HepG2 (cell line): ENCODE data around the gene SND1. TPM values are rescaled to one million over a fixed set of nuclear protein-coding genes. Genes with fewer than 3 reads are reported as not detected.

Source experiments
- ATAC-seq: fragments of 200-7000 bp; cut with Tn5 transposase; 3 replicates; pipeline ENCODE4 v1.9.1; 2020; ENCODE audit warnings: mild to moderate bottlenecking, moderate library complexity
- BruUV-seq: library from RNA; stranded (reverse); fragments of 400-500 nt; replicated peaks from 2 replicates; lab custom pipeline; 2021; lab: Mats Ljungman, UMichigan
- CTCF ChIA-PET: fragments of 300-600 bp; formaldehyde crosslinking; extraction: SDS; loops from one replicate; lab custom pipeline; 2021; ENCODE audit warnings: low total read pairs, inconsistent platforms, low intra/inter-chr PET ratio; lab: Yijun Ruan, JAX
- POLR2A ChIA-PET: fragments of 350-600 bp; sonication (Branson Sonifier 250); formaldehyde crosslinking; loops from one replicate; lab custom pipeline; 2020; ENCODE audit warnings: antibody characterized with exemption, inconsistent platforms; lab: Yijun Ruan, JAX
- DNase-seq: peaks from one replicate; pipeline ENCODE4 v3.0.0-alpha.2; 2015; ENCODE audit warnings: low spot score
- FAIRE-seq: peaks from 3 replicates; lab custom pipeline; 2011; peaks lifted over from hg19 to GRCh38; lab: Jason Lieb, UNC
- H2AFZ ChIP-seq: one replicate; pipeline ENCODE4 v1.6.1; 2011; ENCODE audit warnings: low read length, inconsistent platforms
- H3K27ac ChIP-seq: fragments of 300-600 bp; 3 replicates; pipeline ENCODE4 v1.8.0; 2011; ENCODE audit warnings: mixed run types, mild to moderate bottlenecking, mixed read lengths, low read length, inconsistent platforms; ENCODE audit not compliant: insufficient read depth; ENCODE audit errors: extremely low read length
- H3K27me3 ChIP-seq, 2 experiments: fragments of 200-600 bp in 1 of 2; 2 replicates in 1 of 2; 3 replicates in 1 of 2; pipeline versions ENCODE4 v1.6.0 to v1.8.0; 2011; ENCODE audit warnings: low read length in 2 of 2, mild to moderate bottlenecking in 2 of 2, moderate library complexity in 2 of 2, inconsistent platforms in 1 of 2; ENCODE audit not compliant: insufficient read depth in 2 of 2, control insufficient read depth in 1 of 2
- H3K36me3 ChIP-seq, 2 experiments: fragments of 200-600 bp in 1 of 2; replicated peaks in 1 of 2; 2 replicates in 1 of 2; 3 replicates in 1 of 2; pipeline versions ENCODE4 v1.5.1 to v1.8.0; 2011; ENCODE audit warnings: low read length in 2 of 2, inconsistent platforms in 1 of 2; ENCODE audit not compliant: insufficient read depth in 2 of 2, control insufficient read depth in 1 of 2
- H3K4me1 ChIP-seq: 2 replicates; pipeline ENCODE4 v1.5.1; 2012; ENCODE audit warnings: low read length, inconsistent platforms; ENCODE audit not compliant: insufficient read depth
- H3K4me2 ChIP-seq: 2 replicates; pipeline ENCODE4 v1.6.0; 2011; ENCODE audit warnings: low read depth, low read length, inconsistent platforms
- H3K4me3 ChIP-seq, 3 experiments: fragments of 200-600 bp in 1 of 3; sonication (generic), shearing (Covaris generic) in 1 of 3; replicated peaks in 1 of 3; 2 replicates each; pipeline ENCODE4 v1.5.1; 2011 to 2016; ENCODE audit warnings: low read length in 3 of 3, inconsistent platforms in 2 of 3, low read depth in 2 of 3, mild to moderate bottlenecking in 2 of 3, control low read depth in 1 of 3, mixed read lengths in 1 of 3; ENCODE audit not compliant: insufficient read depth in 1 of 3
- H3K79me2 ChIP-seq: one replicate; pipeline ENCODE4 v1.6.1; 2011; ENCODE audit warnings: low read length, inconsistent platforms; ENCODE audit not compliant: insufficient read depth
- H3K9ac ChIP-seq: 2 replicates; pipeline ENCODE4 v1.6.0; 2011; ENCODE audit warnings: mild to moderate bottlenecking, low read depth, low read length, inconsistent platforms; ENCODE audit not compliant: insufficient read depth
- H3K9me3 ChIP-seq: 2 replicates; pipeline ENCODE4 v1.5.1; 2012; ENCODE audit warnings: mild to moderate bottlenecking, low read length
- H4K20me1 ChIP-seq: 2 replicates; pipeline ENCODE4 v1.6.0; 2011; ENCODE audit warnings: inconsistent platforms, mild to moderate bottlenecking, low read length, moderate library complexity; ENCODE audit not compliant: insufficient read depth
- GABPA ChIP-seq, 2 experiments: IDR thresholded peaks; 2 replicates each; pipeline ENCODE4 v1.6.1; 2011 to 2016; ENCODE audit warnings: low read depth in 2 of 2, low read length in 1 of 2, missing biosample characterization in 1 of 2, missing genetic modification characterization in 1 of 2
- PPARG ChIP-seq: conservative IDR thresholded peaks from 2 replicates; pipeline ENCODE4 v1.6.1; 2016; ENCODE audit warnings: missing biosample characterization, missing genetic modification reagents
- RNF2 ChIP-seq: fragments of 450-650 bp; conservative IDR thresholded peaks from 2 replicates; pipeline ENCODE4 v1.6.1; 2016; ENCODE audit warnings: low read depth
- TOE1 ChIP-seq: sonication (generic); formaldehyde crosslinking; IDR thresholded peaks from 2 replicates; pipeline ENCODE4 v1.4.0; 2020; ENCODE audit warnings: mild to moderate bottlenecking, missing genetic modification reagents
- U2AF2 ChIP-seq: fragments of 200-400 bp; formaldehyde crosslinking; IDR thresholded peaks from 2 replicates; pipeline ENCODE4 v1.6.1; 2017; ENCODE audit warnings: low read depth, mild to moderate bottlenecking, low read length
- ZNF766 ChIP-seq: sonication (generic); formaldehyde crosslinking; IDR thresholded peaks from 2 replicates; pipeline ENCODE4 v1.5.0; 2020; ENCODE audit warnings: missing genetic modification reagents, borderline replicate concordance
- WGBS: methylation state at CpG from one replicate; pipeline ENCODE4 v1.1.6; 2017; ENCODE audit warnings: low lambda C conversion rate; 5-methylcytosine and 5-hydroxymethylcytosine counted together
- in situ Hi-C: cut with HindIII; loops from 2 replicates; pipeline ENCODE4 v1.10.0; 2017; ENCODE audit warnings: low pct_unique_long_range_greater_than_20kb; ENCODE audit not compliant: extremely low pct_ligation_motif_present
- intact Hi-C: fragments of 100-400 bp; cut with micrococcal nuclease; formaldehyde crosslinking; loops from one replicate; pipeline ENCODE4 v1.10.0; 2022; ENCODE audit not compliant: unreplicated experiment
- polyA plus RNA-seq, 8 experiments: library from polyadenylated mRNA; depleted of rRNA in 3 of 8; stranded (reverse) in 7 of 8; unstranded in 1 of 8; fragments of >200 nt; fragmentation: Illumina TruSeq in 4 of 8; extraction: Trizol in 4 of 8; gene quantifications; 2 replicates each; pipeline versions ENCODE4 v1.2.1 to v1.2.3, GENCODE V29; 2011 to 2016; ENCODE audit warnings: low read depth in 4 of 8, missing spikeins in 1 of 8, mixed read lengths in 1 of 8; ENCODE audit not compliant: insufficient read depth in 1 of 8
- total RNA-seq, 5 experiments: library from RNA; depleted of rRNA; stranded (reverse); fragments of >200 nt; fragmentation: Illumina TruSeq; extraction: Trizol; gene quantifications; 2 replicates each; pipeline ENCODE4 v1.2.3, GENCODE V29; 2016; ENCODE audit warnings: low read depth in 1 of 5
- TF ChIP-seq, protein P1 (sequence below): sonication (generic); formaldehyde crosslinking; IDR thresholded peaks from 2 replicates; pipeline ENCODE4 v1.5.1; 2020; ENCODE audit warnings: mild to moderate bottlenecking, missing genetic modification reagents, borderline replicate concordance
- TF ChIP-seq, protein P2 (sequence below): sonication (generic); formaldehyde crosslinking; IDR thresholded peaks from 2 replicates; pipeline ENCODE4 v1.5.1; 2020; ENCODE audit warnings: mild to moderate bottlenecking, missing genetic modification reagents
- TF ChIP-seq, protein P3 (sequence below): sonication (generic); formaldehyde crosslinking; IDR thresholded peaks from 2 replicates; pipeline ENCODE4 v1.5.0; 2020; ENCODE audit warnings: missing genetic modification reagents, mild to moderate bottlenecking, borderline replicate concordance
- TF ChIP-seq, protein P4 (sequence below): sonication (generic); formaldehyde crosslinking; IDR thresholded peaks from 2 replicates; pipeline ENCODE4 v1.9.0; 2021; ENCODE audit warnings: missing genetic modification reagents, borderline replicate concordance

Gene SND1
- total and polyA plus RNA-seq, 2 of the 13 experiments (the other 11 are each of a cell fraction or from before 2014, with no cell fraction given), result 110 to 182 TPM

DNA sequence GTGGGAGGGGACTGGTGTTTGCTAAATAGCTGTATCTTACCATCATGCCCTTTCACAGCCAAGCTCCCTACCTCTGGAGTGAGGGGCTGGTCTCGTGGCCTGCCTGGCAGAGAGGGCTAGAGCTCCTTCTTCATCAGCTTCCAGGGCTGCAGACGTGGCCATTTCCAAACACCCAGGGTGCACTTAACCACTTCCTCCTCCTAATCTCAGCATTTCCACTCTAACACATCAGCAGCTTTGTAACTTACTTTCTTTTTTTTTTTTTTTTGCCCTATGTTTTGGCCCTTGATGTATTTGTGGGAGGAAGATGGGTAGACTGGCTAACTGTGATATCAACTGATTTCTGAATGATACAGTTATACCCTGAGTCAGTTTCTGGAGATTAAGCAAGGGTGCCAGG lies 351.8 kb downstream of the SND1 start:
- Histone ChIP-seq H3K27me3 (no peaks in the 10 kb centered on the region), H4K20me1 (peaks cover 11% of the 10 kb centered on the region), H3K4me3 (no peak overlapping the region), H3K79me2 (no peaks in the 10 kb centered on the region), H3K36me3 (peaks cover 6 to 24% of the 10 kb centered on the region in 2 experiments; a peak in 4 of 5 replicates), H3K9me3 (no peaks in the 10 kb centered on the region), H3K4me1 (peaks cover 73% of the 10 kb centered on the region), H3K9ac (no peak overlapping the region), H3K4me2 (no peak overlapping the region), H3K27ac (no peak overlapping the region), H2AFZ (no peak overlapping the region)
- in situ Hi-C loops, result no loop called here
- 97% methylated on average over 2 of the region's 2 CpGs for WGBS
- FAIRE-seq (no peak), DNase-seq (no peak), ATAC-seq (no peak)
- ChIA-PET POLR2A (no interaction called here), CTCF (no interaction called here)
- intact Hi-C loops, result loop anchor here (10.0 kb wide), 1 partner anchor 99 kb away; no protein-coding TSS in a partner anchor
- no TSS peak for BruUV-seq
- TF ChIP-seq, protein P1, sequence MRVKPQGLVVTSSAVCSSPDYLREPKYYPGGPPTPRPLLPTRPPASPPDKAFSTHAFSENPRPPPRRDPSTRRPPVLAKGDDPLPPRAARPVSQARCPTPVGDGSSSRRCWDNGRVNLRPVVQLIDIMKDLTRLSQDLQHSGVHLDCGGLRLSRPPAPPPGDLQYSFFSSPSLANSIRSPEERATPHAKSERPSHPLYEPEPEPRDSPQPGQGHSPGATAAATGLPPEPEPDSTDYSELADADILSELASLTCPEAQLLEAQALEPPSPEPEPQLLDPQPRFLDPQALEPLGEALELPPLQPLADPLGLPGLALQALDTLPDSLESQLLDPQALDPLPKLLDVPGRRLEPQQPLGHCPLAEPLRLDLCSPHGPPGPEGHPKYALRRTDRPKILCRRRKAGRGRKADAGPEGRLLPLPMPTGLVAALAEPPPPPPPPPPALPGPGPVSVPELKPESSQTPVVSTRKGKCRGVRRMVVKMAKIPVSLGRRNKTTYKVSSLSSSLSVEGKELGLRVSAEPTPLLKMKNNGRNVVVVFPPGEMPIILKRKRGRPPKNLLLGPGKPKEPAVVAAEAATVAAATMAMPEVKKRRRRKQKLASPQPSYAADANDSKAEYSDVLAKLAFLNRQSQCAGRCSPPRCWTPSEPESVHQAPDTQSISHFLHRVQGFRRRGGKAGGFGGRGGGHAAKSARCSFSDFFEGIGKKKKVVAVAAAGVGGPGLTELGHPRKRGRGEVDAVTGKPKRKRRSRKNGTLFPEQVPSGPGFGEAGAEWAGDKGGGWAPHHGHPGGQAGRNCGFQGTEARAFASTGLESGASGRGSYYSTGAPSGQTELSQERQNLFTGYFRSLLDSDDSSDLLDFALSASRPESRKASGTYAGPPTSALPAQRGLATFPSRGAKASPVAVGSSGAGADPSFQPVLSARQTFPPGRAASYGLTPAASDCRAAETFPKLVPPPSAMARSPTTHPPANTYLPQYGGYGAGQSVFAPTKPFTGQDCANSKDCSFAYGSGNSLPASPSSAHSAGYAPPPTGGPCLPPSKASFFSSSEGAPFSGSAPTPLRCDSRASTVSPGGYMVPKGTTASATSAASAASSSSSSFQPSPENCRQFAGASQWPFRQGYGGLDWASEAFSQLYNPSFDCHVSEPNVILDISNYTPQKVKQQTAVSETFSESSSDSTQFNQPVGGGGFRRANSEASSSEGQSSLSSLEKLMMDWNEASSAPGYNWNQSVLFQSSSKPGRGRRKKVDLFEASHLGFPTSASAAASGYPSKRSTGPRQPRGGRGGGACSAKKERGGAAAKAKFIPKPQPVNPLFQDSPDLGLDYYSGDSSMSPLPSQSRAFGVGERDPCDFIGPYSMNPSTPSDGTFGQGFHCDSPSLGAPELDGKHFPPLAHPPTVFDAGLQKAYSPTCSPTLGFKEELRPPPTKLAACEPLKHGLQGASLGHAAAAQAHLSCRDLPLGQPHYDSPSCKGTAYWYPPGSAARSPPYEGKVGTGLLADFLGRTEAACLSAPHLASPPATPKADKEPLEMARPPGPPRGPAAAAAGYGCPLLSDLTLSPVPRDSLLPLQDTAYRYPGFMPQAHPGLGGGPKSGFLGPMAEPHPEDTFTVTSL, result no peak
- TF ChIP-seq GABPA (IDR thresholded peaks at IDR 0.05; ENCODE audit: low read depth, low read length), result no peak
- no peak for TF ChIP-seq GABPA (CRISPR knock-in tag; IDR thresholded peaks at IDR 0.05; ENCODE audit: low read depth)
- no peak for TF ChIP-seq PPARG (CRISPR knock-in tag)
- no peak for TF ChIP-seq TOE1 (CRISPR knock-in tag)
- no peak for TF ChIP-seq ZNF766 (CRISPR knock-in tag)
- TF ChIP-seq, protein P2, sequence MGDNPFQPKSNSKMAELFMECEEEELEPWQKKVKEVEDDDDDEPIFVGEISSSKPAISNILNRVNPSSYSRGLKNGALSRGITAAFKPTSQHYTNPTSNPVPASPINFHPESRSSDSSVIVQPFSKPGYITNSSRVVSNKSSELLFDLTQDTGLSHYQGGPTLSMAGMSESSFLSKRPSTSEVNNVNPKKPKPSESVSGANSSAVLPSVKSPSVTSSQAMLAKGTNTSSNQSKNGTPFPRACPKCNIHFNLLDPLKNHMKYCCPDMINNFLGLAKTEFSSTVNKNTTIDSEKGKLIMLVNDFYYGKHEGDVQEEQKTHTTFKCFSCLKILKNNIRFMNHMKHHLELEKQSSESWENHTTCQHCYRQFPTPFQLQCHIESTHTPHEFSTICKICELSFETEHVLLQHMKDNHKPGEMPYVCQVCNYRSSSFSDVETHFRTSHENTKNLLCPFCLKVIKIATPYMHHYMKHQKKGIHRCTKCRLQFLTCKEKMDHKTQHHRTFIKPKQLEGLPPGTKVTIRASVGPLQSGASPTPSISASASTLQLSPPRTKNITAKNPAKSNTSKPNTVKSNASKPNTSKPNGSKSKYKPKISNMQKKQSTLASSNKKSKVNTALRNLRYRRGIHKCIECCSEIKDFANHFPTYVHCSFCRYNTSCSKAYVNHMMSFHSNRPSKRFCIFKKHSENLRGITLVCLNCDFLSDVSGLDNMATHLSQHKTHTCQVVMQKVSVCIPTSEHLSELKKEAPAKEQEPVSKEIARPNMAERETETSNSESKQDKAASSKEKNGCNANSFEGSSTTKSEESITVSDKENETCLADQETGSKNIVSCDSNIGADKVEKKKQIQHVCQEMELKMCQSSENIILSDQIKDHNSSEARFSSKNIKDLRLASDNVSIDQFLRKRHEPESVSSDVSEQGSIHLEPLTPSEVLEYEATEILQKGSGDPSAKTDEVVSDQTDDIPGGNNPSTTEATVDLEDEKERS (CRISPR knock-in tag), result no peak
- TF ChIP-seq U2AF2, result no peak
- TF ChIP-seq, protein P3, sequence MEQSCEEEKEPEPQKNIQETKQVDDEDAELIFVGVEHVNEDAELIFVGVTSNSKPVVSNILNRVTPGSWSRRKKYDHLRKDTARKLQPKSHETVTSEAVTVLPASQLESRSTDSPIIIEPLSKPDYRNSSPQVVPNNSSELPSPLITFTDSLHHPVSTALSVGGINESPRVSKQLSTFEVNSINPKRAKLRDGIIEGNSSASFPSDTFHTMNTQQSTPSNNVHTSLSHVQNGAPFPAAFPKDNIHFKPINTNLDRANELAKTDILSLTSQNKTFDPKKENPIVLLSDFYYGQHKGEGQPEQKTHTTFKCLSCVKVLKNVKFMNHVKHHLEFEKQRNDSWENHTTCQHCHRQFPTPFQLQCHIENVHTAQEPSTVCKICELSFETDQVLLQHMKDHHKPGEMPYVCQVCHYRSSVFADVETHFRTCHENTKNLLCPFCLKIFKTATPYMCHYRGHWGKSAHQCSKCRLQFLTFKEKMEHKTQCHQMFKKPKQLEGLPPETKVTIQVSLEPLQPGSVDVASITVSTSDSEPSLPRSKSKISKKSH, result no peak
- TF ChIP-seq RNF2, result no peak
- TF ChIP-seq, protein P4, sequence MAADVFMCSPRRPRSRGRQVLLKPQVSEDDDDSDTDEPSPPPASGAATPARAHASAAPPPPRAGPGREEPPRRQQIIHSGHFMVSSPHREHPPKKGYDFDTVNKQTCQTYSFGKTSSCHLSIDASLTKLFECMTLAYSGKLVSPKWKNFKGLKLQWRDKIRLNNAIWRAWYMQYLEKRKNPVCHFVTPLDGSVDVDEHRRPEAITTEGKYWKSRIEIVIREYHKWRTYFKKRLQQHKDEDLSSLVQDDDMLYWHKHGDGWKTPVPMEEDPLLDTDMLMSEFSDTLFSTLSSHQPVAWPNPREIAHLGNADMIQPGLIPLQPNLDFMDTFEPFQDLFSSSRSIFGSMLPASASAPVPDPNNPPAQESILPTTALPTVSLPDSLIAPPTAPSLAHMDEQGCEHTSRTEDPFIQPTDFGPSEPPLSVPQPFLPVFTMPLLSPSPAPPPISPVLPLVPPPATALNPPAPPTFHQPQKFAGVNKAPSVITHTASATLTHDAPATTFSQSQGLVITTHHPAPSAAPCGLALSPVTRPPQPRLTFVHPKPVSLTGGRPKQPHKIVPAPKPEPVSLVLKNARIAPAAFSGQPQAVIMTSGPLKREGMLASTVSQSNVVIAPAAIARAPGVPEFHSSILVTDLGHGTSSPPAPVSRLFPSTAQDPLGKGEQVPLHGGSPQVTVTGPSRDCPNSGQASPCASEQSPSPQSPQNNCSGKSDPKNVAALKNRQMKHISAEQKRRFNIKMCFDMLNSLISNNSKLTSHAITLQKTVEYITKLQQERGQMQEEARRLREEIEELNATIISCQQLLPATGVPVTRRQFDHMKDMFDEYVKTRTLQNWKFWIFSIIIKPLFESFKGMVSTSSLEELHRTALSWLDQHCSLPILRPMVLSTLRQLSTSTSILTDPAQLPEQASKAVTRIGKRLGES (CRISPR knock-in tag), result no peak
